GM23338 (cell line): ENCODE data around the gene CTU1.

Experiments used
- CREB1 ChIP-seq: fragments of 250-450 bp; sonication (Bioruptor Pico); IDR thresholded peaks from 2 replicates; pipeline ENCODE4 v1.5.0; 2020; ENCODE audit warnings: low read depth, mild to moderate bottlenecking, moderate library complexity
- EZH2 ChIP-seq: fragments of 200-600 bp; sonication (generic); IDR thresholded peaks from one replicate; pipeline ENCODE4 v1.8.0; 2017; ENCODE audit warnings: antibody characterized with exemption, mild to moderate bottlenecking, low read depth; ENCODE audit not compliant: unreplicated experiment
- EZH2phosphoT487 ChIP-seq: fragments of 200-600 bp; sonication (generic); IDR thresholded peaks from one replicate; pipeline ENCODE4 v1.8.1; 2018; ENCODE audit warnings: antibody characterized with exemption; ENCODE audit not compliant: unreplicated experiment
- POLR2AphosphoS5 ChIP-seq: IDR thresholded peaks from 2 replicates; pipeline ENCODE4 v1.6.1; 2016; ENCODE audit warnings: antibody characterized with exemption, low read depth
- ZNF114 ChIP-seq: fragments of 250-450 bp; sonication (Bioruptor Pico); IDR thresholded peaks from 2 replicates; pipeline ENCODE4 v1.5.0; 2020; ENCODE audit warnings: mild to moderate bottlenecking, moderate library complexity
- TF ChIP-seq, protein P1 (sequence below), 2 experiments: fragments of 200-600 bp in 1 of 2; sonication (generic) in 1 of 2; conservative IDR thresholded peaks; 2 replicates each; pipeline versions ENCODE4 v1.5.1 to v1.6.1; 2016 to 2017; ENCODE audit warnings: antibody characterized with exemption in 2 of 2, low read depth in 2 of 2, mild to moderate bottlenecking in 2 of 2, moderate library complexity in 1 of 2
- TF ChIP-seq, protein P2 (sequence below): IDR thresholded peaks from one replicate; pipeline ENCODE4 v1.6.1; 2018; ENCODE audit warnings: antibody characterized with exemption; ENCODE audit not compliant: unreplicated experiment
- TF ChIP-seq, protein P3 (sequence below): fragments of 250-450 bp; sonication (Bioruptor Pico); IDR thresholded peaks from 2 replicates; pipeline ENCODE4 v1.5.0; 2020; ENCODE audit warnings: mild to moderate bottlenecking, moderate library complexity

DNA sequence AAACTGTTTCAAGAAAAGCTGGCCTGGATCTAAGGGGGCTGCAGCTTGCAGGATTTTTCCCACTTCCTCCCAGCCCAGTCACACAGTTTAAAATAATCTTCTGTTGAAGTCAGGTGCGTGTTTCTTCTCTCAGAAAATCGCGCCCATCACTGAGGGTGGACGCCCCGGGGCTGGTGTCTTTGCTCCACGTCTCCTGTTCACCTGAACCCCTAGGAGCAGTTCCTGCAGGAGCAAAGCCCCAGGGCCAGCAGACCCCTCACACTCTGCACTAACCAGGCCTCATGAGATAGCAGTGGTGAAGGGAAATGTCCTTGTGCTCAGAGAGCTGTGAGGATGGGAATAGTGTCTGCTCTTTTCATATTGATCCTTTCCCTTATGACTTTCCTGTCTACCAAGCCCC, 33.0 kb upstream of the CTU1 start:
- TF ChIP-seq, protein P1, sequence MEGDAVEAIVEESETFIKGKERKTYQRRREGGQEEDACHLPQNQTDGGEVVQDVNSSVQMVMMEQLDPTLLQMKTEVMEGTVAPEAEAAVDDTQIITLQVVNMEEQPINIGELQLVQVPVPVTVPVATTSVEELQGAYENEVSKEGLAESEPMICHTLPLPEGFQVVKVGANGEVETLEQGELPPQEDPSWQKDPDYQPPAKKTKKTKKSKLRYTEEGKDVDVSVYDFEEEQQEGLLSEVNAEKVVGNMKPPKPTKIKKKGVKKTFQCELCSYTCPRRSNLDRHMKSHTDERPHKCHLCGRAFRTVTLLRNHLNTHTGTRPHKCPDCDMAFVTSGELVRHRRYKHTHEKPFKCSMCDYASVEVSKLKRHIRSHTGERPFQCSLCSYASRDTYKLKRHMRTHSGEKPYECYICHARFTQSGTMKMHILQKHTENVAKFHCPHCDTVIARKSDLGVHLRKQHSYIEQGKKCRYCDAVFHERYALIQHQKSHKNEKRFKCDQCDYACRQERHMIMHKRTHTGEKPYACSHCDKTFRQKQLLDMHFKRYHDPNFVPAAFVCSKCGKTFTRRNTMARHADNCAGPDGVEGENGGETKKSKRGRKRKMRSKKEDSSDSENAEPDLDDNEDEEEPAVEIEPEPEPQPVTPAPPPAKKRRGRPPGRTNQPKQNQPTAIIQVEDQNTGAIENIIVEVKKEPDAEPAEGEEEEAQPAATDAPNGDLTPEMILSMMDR (conservative IDR thresholded peaks at IDR 0.05; ENCODE audit: low read depth in 2 of 2): no peak
- TF ChIP-seq POLR2AphosphoS5: no peak
- TF ChIP-seq EZH2: no peak
- no peak for TF ChIP-seq EZH2phosphoT487
- no peak for TF ChIP-seq CREB1 (CRISPR knock-in tag)
- TF ChIP-seq, protein P2, sequence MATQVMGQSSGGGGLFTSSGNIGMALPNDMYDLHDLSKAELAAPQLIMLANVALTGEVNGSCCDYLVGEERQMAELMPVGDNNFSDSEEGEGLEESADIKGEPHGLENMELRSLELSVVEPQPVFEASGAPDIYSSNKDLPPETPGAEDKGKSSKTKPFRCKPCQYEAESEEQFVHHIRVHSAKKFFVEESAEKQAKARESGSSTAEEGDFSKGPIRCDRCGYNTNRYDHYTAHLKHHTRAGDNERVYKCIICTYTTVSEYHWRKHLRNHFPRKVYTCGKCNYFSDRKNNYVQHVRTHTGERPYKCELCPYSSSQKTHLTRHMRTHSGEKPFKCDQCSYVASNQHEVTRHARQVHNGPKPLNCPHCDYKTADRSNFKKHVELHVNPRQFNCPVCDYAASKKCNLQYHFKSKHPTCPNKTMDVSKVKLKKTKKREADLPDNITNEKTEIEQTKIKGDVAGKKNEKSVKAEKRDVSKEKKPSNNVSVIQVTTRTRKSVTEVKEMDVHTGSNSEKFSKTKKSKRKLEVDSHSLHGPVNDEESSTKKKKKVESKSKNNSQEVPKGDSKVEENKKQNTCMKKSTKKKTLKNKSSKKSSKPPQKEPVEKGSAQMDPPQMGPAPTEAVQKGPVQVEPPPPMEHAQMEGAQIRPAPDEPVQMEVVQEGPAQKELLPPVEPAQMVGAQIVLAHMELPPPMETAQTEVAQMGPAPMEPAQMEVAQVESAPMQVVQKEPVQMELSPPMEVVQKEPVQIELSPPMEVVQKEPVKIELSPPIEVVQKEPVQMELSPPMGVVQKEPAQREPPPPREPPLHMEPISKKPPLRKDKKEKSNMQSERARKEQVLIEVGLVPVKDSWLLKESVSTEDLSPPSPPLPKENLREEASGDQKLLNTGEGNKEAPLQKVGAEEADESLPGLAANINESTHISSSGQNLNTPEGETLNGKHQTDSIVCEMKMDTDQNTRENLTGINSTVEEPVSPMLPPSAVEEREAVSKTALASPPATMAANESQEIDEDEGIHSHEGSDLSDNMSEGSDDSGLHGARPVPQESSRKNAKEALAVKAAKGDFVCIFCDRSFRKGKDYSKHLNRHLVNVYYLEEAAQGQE: no peak
- no peak for TF ChIP-seq ZNF114
- TF ChIP-seq, protein P3, sequence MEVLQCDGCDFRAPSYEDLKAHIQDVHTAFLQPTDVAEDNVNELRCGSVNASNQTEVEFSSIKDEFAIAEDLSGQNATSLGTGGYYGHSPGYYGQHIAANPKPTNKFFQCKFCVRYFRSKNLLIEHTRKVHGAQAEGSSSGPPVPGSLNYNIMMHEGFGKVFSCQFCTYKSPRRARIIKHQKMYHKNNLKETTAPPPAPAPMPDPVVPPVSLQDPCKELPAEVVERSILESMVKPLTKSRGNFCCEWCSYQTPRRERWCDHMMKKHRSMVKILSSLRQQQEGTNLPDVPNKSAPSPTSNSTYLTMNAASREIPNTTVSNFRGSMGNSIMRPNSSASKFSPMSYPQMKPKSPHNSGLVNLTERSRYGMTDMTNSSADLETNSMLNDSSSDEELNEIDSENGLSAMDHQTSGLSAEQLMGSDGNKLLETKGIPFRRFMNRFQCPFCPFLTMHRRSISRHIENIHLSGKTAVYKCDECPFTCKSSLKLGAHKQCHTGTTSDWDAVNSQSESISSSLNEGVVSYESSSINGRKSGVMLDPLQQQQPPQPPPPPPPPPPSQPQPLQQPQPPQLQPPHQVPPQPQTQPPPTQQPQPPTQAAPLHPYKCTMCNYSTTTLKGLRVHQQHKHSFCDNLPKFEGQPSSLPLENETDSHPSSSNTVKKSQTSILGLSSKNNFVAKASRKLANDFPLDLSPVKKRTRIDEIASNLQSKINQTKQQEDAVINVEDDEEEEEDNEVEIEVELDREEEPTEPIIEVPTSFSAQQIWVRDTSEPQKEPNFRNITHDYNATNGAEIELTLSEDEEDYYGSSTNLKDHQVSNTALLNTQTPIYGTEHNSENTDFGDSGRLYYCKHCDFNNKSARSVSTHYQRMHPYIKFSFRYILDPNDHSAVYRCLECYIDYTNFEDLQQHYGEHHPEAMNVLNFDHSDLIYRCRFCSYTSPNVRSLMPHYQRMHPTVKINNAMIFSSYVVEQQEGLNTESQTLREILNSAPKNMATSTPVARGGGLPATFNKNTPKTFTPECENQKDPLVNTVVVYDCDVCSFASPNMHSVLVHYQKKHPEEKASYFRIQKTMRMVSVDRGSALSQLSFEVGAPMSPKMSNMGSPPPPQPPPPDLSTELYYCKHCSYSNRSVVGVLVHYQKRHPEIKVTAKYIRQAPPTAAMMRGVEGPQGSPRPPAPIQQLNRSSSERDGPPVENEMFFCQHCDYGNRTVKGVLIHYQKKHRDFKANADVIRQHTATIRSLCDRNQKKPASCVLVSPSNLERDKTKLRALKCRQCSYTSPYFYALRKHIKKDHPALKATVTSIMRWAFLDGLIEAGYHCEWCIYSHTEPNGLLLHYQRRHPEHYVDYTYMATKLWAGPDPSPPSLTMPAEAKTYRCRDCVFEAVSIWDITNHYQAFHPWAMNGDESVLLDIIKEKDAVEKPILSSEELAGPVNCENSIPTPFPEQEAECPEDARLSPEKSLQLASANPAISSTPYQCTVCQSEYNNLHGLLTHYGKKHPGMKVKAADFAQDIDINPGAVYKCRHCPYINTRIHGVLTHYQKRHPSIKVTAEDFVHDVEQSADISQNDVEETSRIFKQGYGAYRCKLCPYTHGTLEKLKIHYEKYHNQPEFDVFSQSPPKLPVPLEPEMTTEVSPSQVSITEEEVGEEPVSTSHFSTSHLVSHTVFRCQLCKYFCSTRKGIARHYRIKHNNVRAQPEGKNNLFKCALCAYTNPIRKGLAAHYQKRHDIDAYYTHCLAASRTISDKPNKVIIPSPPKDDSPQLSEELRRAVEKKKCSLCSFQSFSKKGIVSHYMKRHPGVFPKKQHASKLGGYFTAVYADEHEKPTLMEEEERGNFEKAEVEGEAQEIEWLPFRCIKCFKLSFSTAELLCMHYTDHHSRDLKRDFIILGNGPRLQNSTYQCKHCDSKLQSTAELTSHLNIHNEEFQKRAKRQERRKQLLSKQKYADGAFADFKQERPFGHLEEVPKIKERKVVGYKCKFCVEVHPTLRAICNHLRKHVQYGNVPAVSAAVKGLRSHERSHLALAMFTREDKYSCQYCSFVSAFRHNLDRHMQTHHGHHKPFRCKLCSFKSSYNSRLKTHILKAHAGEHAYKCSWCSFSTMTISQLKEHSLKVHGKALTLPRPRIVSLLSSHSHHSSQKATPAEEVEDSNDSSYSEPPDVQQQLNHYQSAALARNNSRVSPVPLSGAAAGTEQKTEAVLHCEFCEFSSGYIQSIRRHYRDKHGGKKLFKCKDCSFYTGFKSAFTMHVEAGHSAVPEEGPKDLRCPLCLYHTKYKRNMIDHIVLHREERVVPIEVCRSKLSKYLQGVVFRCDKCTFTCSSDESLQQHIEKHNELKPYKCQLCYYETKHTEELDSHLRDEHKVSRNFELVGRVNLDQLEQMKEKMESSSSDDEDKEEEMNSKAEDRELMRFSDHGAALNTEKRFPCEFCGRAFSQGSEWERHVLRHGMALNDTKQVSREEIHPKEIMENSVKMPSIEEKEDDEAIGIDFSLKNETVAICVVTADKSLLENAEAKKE (CRISPR knock-in tag): no peak
